ENCODE data around the gene ANXA6. TPM values are rescaled to one million over a fixed set of nuclear protein-coding genes. Genes with fewer than 3 reads are reported as not detected.

The ANXA6 gene
- total RNA-seq, 1 experiment from 2014 or later, result 98.7 TPM

DNA sequence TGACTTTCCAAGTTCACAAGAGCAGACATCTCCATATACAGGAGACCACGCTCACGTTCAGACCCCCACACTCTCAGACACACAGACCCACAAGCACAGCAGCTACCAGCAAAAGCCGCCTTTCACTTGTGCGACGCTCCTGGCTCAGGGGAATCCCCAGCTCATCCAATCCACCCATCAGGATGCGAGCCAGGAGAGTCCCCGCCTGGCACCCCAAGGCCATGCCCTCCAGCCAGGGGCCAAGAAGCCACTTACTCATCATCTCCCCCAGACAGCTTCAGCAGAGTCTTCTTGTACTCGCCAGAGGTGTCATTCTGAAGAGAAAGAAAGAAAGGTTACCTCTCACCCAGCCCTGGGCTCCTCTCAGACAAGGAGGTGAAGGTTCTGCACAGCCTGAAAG lies 29.7 kb downstream of the ANXA6 start:
- Histone ChIP-seq H3K56ac (ENCODE audit: insufficient read length, low read depth, low read length) (no peak overlapping the region), H4K5ac (ENCODE audit: insufficient read length, low read depth, low read length) (no peak overlapping the region), H3K4me2 (ENCODE audit: insufficient read depth, insufficient read length, low read length) (no peak overlapping the region), H4K91ac (ENCODE audit: insufficient read length, low read depth, low read length) (no peak overlapping the region), H2BK20ac (ENCODE audit: low read depth, low read length, poor library complexity, severe bottlenecking) (no peak overlapping the region), H3K9ac (ENCODE audit: extremely low read depth, insufficient read length, low read length) (no peak overlapping the region), H2BK15ac (ENCODE audit: low read depth, low read length) (no peak overlapping the region), H4K8ac (replicated peaks; ENCODE audit: insufficient read length, low read depth, low read length) (no peak overlapping the region), H3K79me2 (ENCODE audit: insufficient read depth, low read length) (no peaks in the 10 kb centered on the region), H2AFZ (ENCODE audit: low read length) (no peak overlapping the region), H3K23ac (ENCODE audit: insufficient read length, low read depth, low read length) (no peak overlapping the region), H3K27ac (ENCODE audit: insufficient read length, low read depth, low read length) (no peak overlapping the region), H3K23me2 (ENCODE audit: insufficient read length, low read depth, low read length, poor library complexity, severe bottlenecking) (no peaks in the 10 kb centered on the region), H4K20me1 (ENCODE audit: control insufficient read depth, insufficient read depth, insufficient read length) (peaks cover 2% of the 10 kb centered on the region), H3K4ac (ENCODE audit: low read depth, low read length) (no peak overlapping the region), H2BK120ac (ENCODE audit: low read depth, low read length, poor library complexity, severe bottlenecking) (no peak overlapping the region), H3K18ac (ENCODE audit: insufficient read length, low read depth, low read length) (no peak overlapping the region), H3K14ac (ENCODE audit: insufficient read depth, low read length) (no peak overlapping the region), H2AK5ac (ENCODE audit: insufficient read length, low read length) (no peak overlapping the region), H2BK5ac (ENCODE audit: insufficient read length, low read length) (no peak overlapping the region), H3K79me1 (ENCODE audit: insufficient read depth, low read depth, low read length, poor library complexity, severe bottlenecking) (no peaks in the 10 kb centered on the region), H2BK12ac (ENCODE audit: insufficient read length, low read depth, low read length) (no peak overlapping the region), H3T11ph (ENCODE audit: low read length) (no peak overlapping the region), H3K9me3 (ENCODE audit: control insufficient read depth, low read depth, low read length) (no peaks in the 10 kb centered on the region), H3K27me3 (ENCODE audit: insufficient read depth, low read length) (no peaks in the 10 kb centered on the region), H3K4me1 (ENCODE audit: insufficient read depth, low read length) (no peaks in the 10 kb centered on the region; the same call in 1 of the 2 replicates)
- Mint-ChIP-seq H3K27ac (peak overlapping the region in 2 of 3 experiments; percentile 56 to 62; a peak in 2 of 7 replicates), H3K27me3 (ENCODE audit: low read depth) (no peaks in the 10 kb centered on the region), H3K36me3 (ENCODE audit: insufficient read depth in 1 of 3, low read depth in 3 of 3) (peaks cover 19 to 67% (median 54%) of the 10 kb centered on the region in 3 experiments; a peak in 6 of 7 replicates), H3K4me3 (no peak overlapping the region), H3K9me3 (no peaks in the 10 kb centered on the region), H3K4me1 (peaks cover 10 to 13% of the 10 kb centered on the region in 2 experiments)
- TF ChIP-seq CTCF (conservative IDR thresholded peaks at IDR 0.05), result no peak
- WGBS (ENCODE audit: extremely low coverage, insufficient read length, low lambda C conversion rate), result no CpG with 5 or more reads among the region's 8 CpGs
- DNase-seq, result no peak
